Adrenal gland (tissue), 12 donors: ENCODE results near the gene PDLIM7. TPM values are rescaled to one million over a fixed set of nuclear protein-coding genes. Genes with fewer than 3 reads are reported as not detected.

Experiments used
- DNase-seq, 7 donors: peaks; one replicate each; pipeline ENCODE4 v3.0.0-alpha.2; 2019 to 2020
- H3K27ac ChIP-seq, 5 donors: fragments of 200-600 bp; sonication (generic) in 4 of 5; 1 replicate in 3 of 5; 2 replicates in 2 of 5; pipeline versions ENCODE4 v1.5.1 to v1.8.0; 2016 to 2020; ENCODE audit warnings: mild to moderate bottlenecking in 1 of 5
- H3K27me3 ChIP-seq: fragments of 200-600 bp; 2 replicates; pipeline ENCODE4 v1.8.0; 2021
- H3K36me3 ChIP-seq, 2 donors: fragments of 200-600 bp; replicated peaks in 1 of 2; 1 replicate in 1 of 2; 2 replicates in 1 of 2; pipeline versions ENCODE4 v1.5.1 to v1.8.0; 2018 to 2022
- H3K4me1 ChIP-seq, 2 donors: fragments of 200-600 bp; replicated peaks in 1 of 2; 1 replicate in 1 of 2; 2 replicates in 1 of 2; pipeline versions ENCODE4 v1.5.1 to v1.8.0; 2018 to 2021
- H3K4me3 ChIP-seq, 4 donors: fragments of 200-600 bp; sonication (generic) in 3 of 4; one replicate each; pipeline ENCODE4 v1.5.1; 2016 to 2018
- H3K9me3 ChIP-seq, 3 donors: fragments of 200-600 bp; sonication (generic) in 1 of 3; replicated peaks in 1 of 3; 1 replicate in 2 of 3; 2 replicates in 1 of 3; pipeline versions ENCODE4 v1.5.1 to v1.8.0; 2016 to 2021
- CTCF ChIP-seq, 6 experiments: fragments of 450-650 bp in 4 of 6; fragments of 200-600 bp in 2 of 6; sonication (generic) in 1 of 6; IDR thresholded peaks; 1 replicate in 5 of 6; 2 replicates in 1 of 6; pipeline versions ENCODE4 v1.5.1 to v1.8.0; 2016 to 2021; ENCODE audit warnings: antibody characterized with exemption in 6 of 6, mild to moderate bottlenecking in 2 of 6, moderate library complexity in 1 of 6
- POLR2A ChIP-seq, 2 donors: fragments of 450-650 bp; IDR thresholded peaks; one replicate each; pipeline ENCODE4 v1.6.1; 2017; ENCODE audit warnings: antibody characterized with exemption in 2 of 2, mild to moderate bottlenecking in 2 of 2, moderate library complexity in 1 of 2
- WGBS, 4 donors: extraction: QIAGEN DNeasy Blood & Tissue Kit in 2 of 4; methylation state at CpG; one replicate each; pipeline versions ENCODE4 v1.1.5 to v1.1.7; 2013 to 2017; 5-methylcytosine and 5-hydroxymethylcytosine counted together
- intact Hi-C, 2 donors: fragments of 100-400 bp; cut with DNase I; formaldehyde crosslinking; loops; one replicate each; pipeline versions ENCODE4 v1.14.1 to v1.15.0; 2022 to 2023
- polyA plus RNA-seq, 3 donors: library from polyadenylated mRNA; stranded (reverse); fragments of 200-250 nt in 2 of 3; fragments of 350-450 nt in 1 of 3; fragmentation: Illumina TruSeq in 1 of 3; extraction: RNeasy Lipid Tissue Mini Kit (QIAGEN cat#74804) in 1 of 3; gene quantifications; one replicate each; pipeline ENCODE4 v1.2.3, GENCODE V29; 2013 to 2014
- total RNA-seq, 9 donors: library from RNA; depleted of rRNA in 4 of 9; stranded (reverse); fragments of >200 nt in 4 of 9; fragments of 120-200 nt in 1 of 9; fragmentation: NEBNext Ultra II Directional in 1 of 9; extraction: Animal tissue kit (Norgen Biotek cat#: 25700) in 1 of 9; gene quantifications; one replicate each; pipeline versions ENCODE4 v1.1.0 to v1.2.4, GENCODE V29; 2013 to 2023
- donor health status: healthy with polysubstance abuse.
- donor health status: Bipolar disorder and iron deficiency.
- donor health status: DM: yes; HTN: yes; CAD: no.
- donor health status: DM: no; HTN: no; CAD: no.
- donor health status: DM: no; HTN: no; CAD: no.
- donor health status: DM: yes; HTN: yes; CAD: no.

Gene PDLIM7
- total and polyA plus RNA-seq, 12 donors: 6.5 to 246 (median 38.9) TPM

GRCh38 chr5:177459819-177460628, 37.4 kb downstream of the PDLIM7 start:
- TF ChIP-seq CTCF (IDR thresholded peaks at IDR 0.05) (no peak), POLR2A (IDR thresholded peaks at IDR 0.05) (no peak)
- no peak for DNase-seq

GRCh38 chr5:177459357-177459756, 38.0 kb downstream of the PDLIM7 start:
- intact Hi-C loops: loop anchor here (5.0 to 10.0 kb wide), 4 partner anchors 43 to 145 kb away; partner anchors contain the start of gene MXD3 (in 1 of the 2)
- H3K27me3 ChIP-seq: no peaks in the 10 kb centered on the region
- 77 to 90% (median 86%) methylated on average over 9 to 11 of the region's 11 CpGs for WGBS, 4 donors
- TF ChIP-seq POLR2A (IDR thresholded peaks at IDR 0.05) (no peak), CTCF (IDR thresholded peaks at IDR 0.05) (no peak)
- no peaks in the 10 kb centered on the region for H3K36me3 ChIP-seq
- H3K27ac ChIP-seq: peak overlapping the region in 1 of 5 donors; percentile 21
- peaks cover 16 to 23% of the 10 kb centered on the region in 2 donors for H3K4me1 ChIP-seq
- no peak for DNase-seq
- H3K4me3 ChIP-seq: no peak overlapping the region
- H3K9me3 ChIP-seq: no peaks in the 10 kb centered on the region

More at GRCh38 chr5:177459819-177460628, 37.4 kb downstream of the PDLIM7 start:
- no peaks in the 10 kb centered on the region for H3K9me3 ChIP-seq
- intact Hi-C loops: loop anchor here (5.0 to 10.0 kb wide), 4 partner anchors 42 to 145 kb away; partner anchors contain the start of gene MXD3 (in 1 of the 2)
- 89 to 98% (median 94%) methylated on average over 21 to 28 of the region's 28 CpGs for WGBS, 4 donors
- H3K4me3 ChIP-seq: no peak overlapping the region
- H3K36me3 ChIP-seq: no peaks in the 10 kb centered on the region
- no peaks in the 10 kb centered on the region for H3K27me3 ChIP-seq
- peaks cover 14 to 18% of the 10 kb centered on the region in 2 donors for H3K4me1 ChIP-seq
- no peak overlapping the region for H3K27ac ChIP-seq

- Histone ChIP-seq H3K4me3 (no peak overlapping the region), H3K27ac (peak overlapping the region in 1 of 5 donors; percentile 21), H3K4me1 (peaks cover 16 to 27% of the 10 kb centered on the region in 2 donors), H3K9me3 (no peaks in the 10 kb centered on the region), H3K27me3 (no peaks in the 10 kb centered on the region), H3K36me3 (no peaks in the 10 kb centered on the region)
- 75 to 88% (median 85%) methylated on average over 8 to 14 of the region's 14 CpGs for WGBS, 4 donors
- peak in 1 of 7 donors; percentile 84 for DNase-seq
- intact Hi-C loops: loop anchor here (5.0 to 10.0 kb wide), 4 partner anchors 43 to 144 kb away; partner anchors contain the start of gene MXD3 (in 1 of the 2)
- TF ChIP-seq POLR2A (IDR thresholded peaks at IDR 0.05) (no peak), CTCF (IDR thresholded peaks at IDR 0.05) (no peak)
Measured at GRCh38 chr5:177458912-177459350, 38.5 kb downstream of the PDLIM7 start.

GRCh38 chr5:177457852-177458681, 39.3 kb downstream of the PDLIM7 start:
- WGBS, 4 donors: 70 to 90% (median 84%) methylated on average over 2 to 20 of the region's 20 CpGs
- no peaks in the 10 kb centered on the region for H3K36me3 ChIP-seq
- intact Hi-C loops: loop anchor here (5.0 to 10.0 kb wide), 4 partner anchors 44 to 143 kb away; partner anchors contain the start of gene MXD3 (in 1 of the 2)
- peak in 1 of 7 donors; percentile 12 for DNase-seq
- no peaks in the 10 kb centered on the region for H3K27me3 ChIP-seq
- H3K27ac ChIP-seq: peak overlapping the region in 1 of 5 donors; percentile 10
- no peak overlapping the region for H3K4me3 ChIP-seq
- H3K4me1 ChIP-seq: peaks cover 16 to 29% of the 10 kb centered on the region in 2 donors
- TF ChIP-seq CTCF (IDR thresholded peaks at IDR 0.05) (no peak), POLR2A (IDR thresholded peaks at IDR 0.05) (no peak)
- H3K9me3 ChIP-seq: no peaks in the 10 kb centered on the region
